Activated CD4-positive, alpha-beta T cell treated with anti-CD3 and anti-CD28 coated beads, Interleukin-2, amount 50 U/mL, for 16 hours (primary cell): ENCODE data around the gene C20orf141.
"Not testable (repeated sequence)": the region's sequence is repeated elsewhere in the genome, so short reads cannot be mapped to it uniquely, and the experiment has no call there.

Experiments
- DNase-seq: peaks from one replicate; pipeline ENCODE4 v3.0.0-alpha.2; 2020

C20orf141 gene

GRCh38 chr20:2799688-2800520 is 14.9 kb upstream of the C20orf141 start:
- no peak for DNase-seq

- DNase-seq = no peak
These were observed 14.1 kb upstream of the C20orf141 start, which contains the start of gene CPXM1 for GRCh38 chr20:2800521-2801285. TSS of gene CPXM1 (minus strand) at chr20:2800627. CDS start at chr20:2800572, 55 bp downstream.

GRCh38 chr20:2801286-2801728 is 13.5 kb upstream of the C20orf141 start:
- DNase-seq = no peak

GRCh38 chr20:2804041-2804828 is 10.6 kb upstream of the C20orf141 start:
- DNase-seq = no peak

GRCh38 chr20:2804852-2805688 is 9.7 kb upstream of the C20orf141 start:
- DNase-seq = no peak

- DNase-seq = no peak
These were observed 9.0 kb upstream of the C20orf141 start for GRCh38 chr20:2805689-2806350.

- DNase-seq = no peak
These were observed 8.5 kb upstream of the C20orf141 start for GRCh38 chr20:2806351-2806701.

GRCh38 chr20:2807019-2807418 is 7.8 kb upstream of the C20orf141 start:
- DNase-seq = no peak

GRCh38 chr20:2807929-2808328 is 6.9 kb upstream of the C20orf141 start:
- not testable (repeated sequence) for DNase-seq

- no peak for DNase-seq
These were observed 5.1 kb upstream of the C20orf141 start for GRCh38 chr20:2809690-2810089.

GRCh38 chr20:2812189-2812588 is 2.6 kb upstream of the C20orf141 start:
- no peak for DNase-seq

GRCh38 chr20:2814076-2814475 is 711 bp upstream of the C20orf141 start:
- no peak for DNase-seq

GRCh38 chr20:2815242-2815900 is 584 bp downstream of the C20orf141 start:
- DNase-seq = no peak

GRCh38 chr20:2816030-2816582 is 1.3 kb downstream of the C20orf141 start, which contains the start of gene TMEM239:
TSS of gene TMEM239 (plus strand) at chr20:2816364. CDS start at chr20:2816555, 191 bp downstream.
- no peak for DNase-seq

- DNase-seq = no peak
These were observed 2.0 kb downstream of the C20orf141 start for GRCh38 chr20:2816583-2817340.

GRCh38 chr20:2817341-2817726 is 2.5 kb downstream of the C20orf141 start:
- no peak for DNase-seq

GRCh38 chr20:2817891-2818595 is 3.3 kb downstream of the C20orf141 start:
- DNase-seq = no peak

GRCh38 chr20:2820084-2820895 is 5.5 kb downstream of the C20orf141 start:
- no peak for DNase-seq
